GM18498 (cell line): Measurements from ENCODE around the gene ZNF286A.
"Not testable (repeated sequence)": the region's sequence is repeated elsewhere in the genome, so short reads cannot be mapped to it uniquely, and the experiment has no call there.

ENCODE experiments used
- ATAC-seq: cut with Tn5 transposase; IDR thresholded peaks from one replicate; pipeline ENCODE4 v1.9.1; 2021; ENCODE audit warnings: mild to moderate bottlenecking, moderate library complexity; ENCODE audit not compliant: unreplicated experiment

Gene ZNF286A

DNA sequence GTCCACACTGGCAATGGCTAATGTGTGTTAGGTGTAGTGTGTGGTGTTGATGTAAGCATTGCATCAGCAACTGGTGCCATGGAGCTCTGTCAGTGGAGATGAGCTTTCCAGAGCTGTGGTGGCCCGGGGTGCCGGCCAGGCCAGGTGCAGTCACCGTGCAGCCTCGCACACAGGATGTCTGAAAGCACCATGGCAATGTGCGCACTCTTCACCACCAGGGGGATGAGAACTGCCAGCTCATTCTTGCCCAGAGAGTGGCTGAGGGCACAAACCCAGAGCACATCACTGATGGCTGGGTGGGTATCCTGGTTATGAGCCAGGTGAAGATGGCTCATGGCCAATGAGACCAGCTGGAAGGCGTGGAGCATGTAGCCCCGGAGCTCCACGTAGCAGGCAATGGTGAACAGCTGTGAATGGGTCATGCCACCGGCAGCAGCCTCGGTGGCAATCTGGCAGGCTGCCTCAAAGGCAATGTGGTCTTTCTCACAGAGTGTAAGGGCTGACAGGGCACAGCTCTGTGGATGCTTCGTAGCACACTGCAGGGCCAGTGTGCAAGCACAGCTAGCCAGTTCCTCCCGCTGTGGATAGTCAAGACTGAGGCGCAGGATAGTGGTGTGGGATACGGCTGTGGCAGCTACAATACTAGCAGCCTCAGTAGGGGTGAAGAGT, 69.4 kb downstream of the ZNF286A start:
- not testable (repeated sequence) for ATAC-seq
